ENCODE data around the gene ZFAND3. TPM values are rescaled to one million over a fixed set of nuclear protein-coding genes. Genes with fewer than 3 reads are reported as not detected.
"Not testable (repeated sequence)": the region's sequence is repeated elsewhere in the genome, so short reads cannot be mapped to it uniquely, and the experiment has no call there.

The ZFAND3 gene
- total RNA-seq, 1 experiment from 2014 or later = 107 TPM

- intact Hi-C loops (cut with micrococcal nuclease; ENCODE audit: unreplicated experiment) = no loop called here
- Mint-ChIP-seq H3K9me3 (ENCODE audit: unreplicated experiment) (no peaks in the 10 kb centered on the region), H3K4me1 (ENCODE audit: low read depth, unreplicated experiment) (no peaks in the 10 kb centered on the region), H3K27ac (ENCODE audit: unreplicated experiment) (no peak overlapping the region), H3K36me3 (ENCODE audit: insufficient read depth, unreplicated experiment) (no peaks in the 10 kb centered on the region), H3K4me3 (ENCODE audit: unreplicated experiment) (no peak overlapping the region), H3K27me3 (ENCODE audit: insufficient read depth, unreplicated experiment) (no peaks in the 10 kb centered on the region)
- no peaks in the 10 kb centered on the region for H3K36me3 ChIP-seq (ENCODE audit: control insufficient read depth, insufficient read depth, low read length)
- no peak for TF ChIP-seq CTCF (IDR thresholded peaks at IDR 0.05; ENCODE audit: insufficient read depth in 1 of 2, low read depth in 1 of 2, low read length in 1 of 2, severe bottlenecking in 1 of 2, unreplicated experiment in 1 of 2)
- ChIA-PET POLR2A (no interaction called here), CTCF (no interaction called here)
- DNase-seq = no peak
- H3K9me3 ChIP-seq = no peaks in the 10 kb centered on the region
- H3K4me3 ChIP-seq (ENCODE audit: low read depth, low read length) = no peak overlapping the region
- no TSS peak for BruUV-seq (replicated peaks)
- H3K27me3 ChIP-seq (replicated peaks; ENCODE audit: control insufficient read depth, insufficient read depth, low read length) = no peaks in the 10 kb centered on the region
- no peaks in the 10 kb centered on the region for H3K4me1 ChIP-seq
Measured at GRCh38 chr6:37992749-37993148, 173.2 kb downstream of the ZFAND3 start.

DNA sequence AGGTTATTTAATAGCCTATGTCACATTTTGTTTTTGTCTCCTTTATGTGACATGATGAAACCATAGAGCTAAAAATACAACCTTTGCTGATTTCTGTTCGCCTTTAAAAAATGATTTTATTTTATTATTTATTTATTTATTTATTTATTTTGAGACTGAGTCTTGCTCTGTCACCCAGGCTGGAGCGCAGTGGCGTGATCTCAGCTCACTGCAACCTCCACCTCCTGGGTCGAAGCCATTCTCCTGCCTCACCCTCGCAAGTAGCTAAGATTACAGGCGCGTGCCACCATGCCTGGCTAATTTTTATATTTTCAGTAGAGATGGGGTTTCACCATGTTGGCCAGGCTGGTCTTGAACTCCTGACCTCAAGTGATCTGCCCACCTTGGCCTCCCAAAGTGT, 173.7 kb downstream of the ZFAND3 start:
- H3K9me3 ChIP-seq; H3K27me3 ChIP-seq (replicated peaks; ENCODE audit: control insufficient read depth, insufficient read depth, low read length); H3K27me3 Mint-ChIP-seq (ENCODE audit: insufficient read depth, unreplicated experiment); H3K36me3 ChIP-seq (ENCODE audit: control insufficient read depth, insufficient read depth, low read length); H3K27ac Mint-ChIP-seq (ENCODE audit: unreplicated experiment); H3K4me3 ChIP-seq (ENCODE audit: low read depth, low read length); intact Hi-C loops (cut with micrococcal nuclease; ENCODE audit: unreplicated experiment); CTCF ChIA-PET; DNase-seq; H3K4me1 Mint-ChIP-seq (ENCODE audit: low read depth, unreplicated experiment); POLR2A ChIA-PET; H3K4me3 Mint-ChIP-seq (ENCODE audit: unreplicated experiment); H3K9me3 Mint-ChIP-seq (ENCODE audit: unreplicated experiment); BruUV-seq (replicated peaks); H3K36me3 Mint-ChIP-seq (ENCODE audit: insufficient read depth, unreplicated experiment); H3K4me1 ChIP-seq: not testable (repeated sequence)

DNA sequence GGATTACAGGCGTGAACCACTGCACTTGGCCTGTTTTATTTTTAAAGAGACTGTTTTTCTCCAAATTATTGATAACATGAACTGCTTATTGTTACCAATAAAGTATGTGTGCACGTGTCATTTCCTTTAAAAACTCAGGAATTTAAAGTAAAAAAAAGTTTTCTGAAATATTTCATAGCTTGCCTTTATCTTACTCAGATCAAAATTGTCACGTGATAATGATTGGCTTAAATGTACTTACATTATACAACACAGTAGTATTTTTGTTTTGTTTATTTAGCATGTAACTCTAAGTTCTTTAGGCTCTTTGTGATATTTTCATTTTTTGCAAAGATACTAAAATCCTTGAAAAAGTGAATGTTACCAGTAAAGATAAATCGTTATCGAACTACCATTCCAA, 174.1 kb downstream of the ZFAND3 start:
- H3K36me3 ChIP-seq (ENCODE audit: control insufficient read depth, insufficient read depth, low read length) = no peaks in the 10 kb centered on the region
- Mint-ChIP-seq H3K4me1 (ENCODE audit: low read depth, unreplicated experiment) (no peaks in the 10 kb centered on the region), H3K27me3 (ENCODE audit: insufficient read depth, unreplicated experiment) (no peaks in the 10 kb centered on the region), H3K27ac (ENCODE audit: unreplicated experiment) (no peak overlapping the region), H3K36me3 (ENCODE audit: insufficient read depth, unreplicated experiment) (no peaks in the 10 kb centered on the region), H3K9me3 (ENCODE audit: unreplicated experiment) (no peaks in the 10 kb centered on the region), H3K4me3 (ENCODE audit: unreplicated experiment) (no peak overlapping the region)
- no peak for TF ChIP-seq CTCF (IDR thresholded peaks at IDR 0.05; ENCODE audit: insufficient read depth in 1 of 2, low read depth in 1 of 2, low read length in 1 of 2, severe bottlenecking in 1 of 2, unreplicated experiment in 1 of 2)
- ChIA-PET POLR2A (no interaction called here), CTCF (no interaction called here)
- no TSS peak for BruUV-seq (replicated peaks)
- H3K27me3 ChIP-seq (replicated peaks; ENCODE audit: control insufficient read depth, insufficient read depth, low read length) = no peaks in the 10 kb centered on the region
- intact Hi-C loops (cut with micrococcal nuclease; ENCODE audit: unreplicated experiment) = no loop called here
- no peaks in the 10 kb centered on the region for H3K9me3 ChIP-seq
- H3K4me3 ChIP-seq (ENCODE audit: low read depth, low read length) = no peak overlapping the region
- no peak for DNase-seq
- H3K4me1 ChIP-seq = no peaks in the 10 kb centered on the region

DNA sequence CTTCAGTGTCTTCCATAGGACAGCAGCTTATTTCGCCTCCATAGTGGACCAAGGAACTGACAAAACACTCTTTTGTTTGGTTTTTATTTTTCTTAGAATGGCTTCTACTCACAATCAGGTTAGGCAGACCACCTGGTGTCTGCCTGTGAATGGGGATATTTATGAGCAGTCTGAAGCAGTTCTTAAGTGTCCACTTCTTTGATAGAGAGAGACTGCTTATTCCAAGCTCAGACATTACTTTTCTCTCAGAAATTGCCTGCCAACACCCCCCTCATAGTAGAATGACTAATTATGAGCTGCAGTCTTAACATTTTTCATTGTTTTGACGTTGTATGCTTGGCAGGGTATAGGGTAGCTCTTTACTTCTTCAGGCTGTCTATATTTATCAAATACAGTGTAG, 174.7 kb downstream of the ZFAND3 start:
- H3K4me1 ChIP-seq = no peaks in the 10 kb centered on the region
- ChIA-PET CTCF (no interaction called here), POLR2A (no interaction called here)
- H3K9me3 ChIP-seq = no peaks in the 10 kb centered on the region
- no peak overlapping the region for H3K4me3 ChIP-seq (ENCODE audit: low read depth, low read length)
- no peaks in the 10 kb centered on the region for H3K36me3 Mint-ChIP-seq (ENCODE audit: insufficient read depth, unreplicated experiment)
- intact Hi-C loops (cut with micrococcal nuclease; ENCODE audit: unreplicated experiment) = no loop called here
- no peaks in the 10 kb centered on the region for H3K4me1 Mint-ChIP-seq (ENCODE audit: low read depth, unreplicated experiment)
- no peaks in the 10 kb centered on the region for H3K36me3 ChIP-seq (ENCODE audit: control insufficient read depth, insufficient read depth, low read length)
- DNase-seq = no peak
- no peak overlapping the region for H3K27ac Mint-ChIP-seq (ENCODE audit: unreplicated experiment)
- H3K27me3 ChIP-seq (replicated peaks; ENCODE audit: control insufficient read depth, insufficient read depth, low read length) = no peaks in the 10 kb centered on the region
- BruUV-seq (replicated peaks) = no TSS peak
- no peaks in the 10 kb centered on the region for H3K27me3 Mint-ChIP-seq (ENCODE audit: insufficient read depth, unreplicated experiment)
- H3K4me3 Mint-ChIP-seq (ENCODE audit: unreplicated experiment) = no peak overlapping the region
- H3K9me3 Mint-ChIP-seq (ENCODE audit: unreplicated experiment) = no peaks in the 10 kb centered on the region
- no peak for TF ChIP-seq CTCF (IDR thresholded peaks at IDR 0.05; ENCODE audit: insufficient read depth in 1 of 2, low read depth in 1 of 2, low read length in 1 of 2, severe bottlenecking in 1 of 2, unreplicated experiment in 1 of 2)

Data from Caco-2 (cell line).